OCI-LY1 (cell line): ENCODE results near the gene INSRR.

Experiments
- H2AFZ ChIP-seq: fragments of 200-600 bp; sonication (generic), shearing (Covaris generic); 2 replicates; pipeline ENCODE4 v1.6.0; 2014; ENCODE audit warnings: antibody characterized with exemption, mild to moderate bottlenecking, low read length
- H3F3A ChIP-seq: fragments of 200-600 bp; sonication (generic), shearing (Covaris generic); 2 replicates; pipeline ENCODE4 v1.6.0; 2014; ENCODE audit warnings: mild to moderate bottlenecking, antibody characterized with exemption, low read length, moderate library complexity; ENCODE audit not compliant: insufficient read depth
- H3K27ac ChIP-seq: fragments of 200-600 bp; sonication (generic); 2 replicates; pipeline ENCODE4 v1.5.1; 2014; ENCODE audit warnings: low read length, mixed run types, mild to moderate bottlenecking, low read depth; ENCODE audit not compliant: poor library complexity, severe bottlenecking
- H3K27me3 ChIP-seq: fragments of 200-600 bp; sonication (generic); 2 replicates; pipeline ENCODE4 v1.6.0; 2014; ENCODE audit warnings: antibody characterized with exemption, mild to moderate bottlenecking, low read length, moderate library complexity; ENCODE audit not compliant: insufficient read depth
- H3K36me3 ChIP-seq: fragments of 200-600 bp; sonication (generic); 2 replicates; pipeline ENCODE4 v1.6.1; 2014; ENCODE audit warnings: mild to moderate bottlenecking, antibody characterized with exemption, low read length, moderate library complexity, mixed read lengths; ENCODE audit not compliant: insufficient read depth
- H3K4me1 ChIP-seq: fragments of 200-600 bp; sonication (generic); 2 replicates; pipeline ENCODE4 v1.5.1; 2014; ENCODE audit warnings: mild to moderate bottlenecking, low read length, moderate library complexity; ENCODE audit not compliant: insufficient read depth, severe bottlenecking
- H3K4me2 ChIP-seq: fragments of 200-600 bp; sonication (generic), shearing (Covaris generic); 2 replicates; pipeline ENCODE4 v1.6.1; 2014; ENCODE audit warnings: low read length
- H3K4me3 ChIP-seq: fragments of 200-600 bp; sonication (generic); 2 replicates; pipeline ENCODE4 v1.5.1; 2014; ENCODE audit warnings: low read length, low read depth, mild to moderate bottlenecking, mixed read lengths; ENCODE audit not compliant: poor library complexity, severe bottlenecking
- H3K79me2 ChIP-seq: fragments of 200-600 bp; shearing (Covaris generic); 2 replicates; pipeline ENCODE4 v1.6.1; 2016; ENCODE audit warnings: mixed run types, low read length, mixed read lengths; ENCODE audit not compliant: insufficient read depth
- H3K9ac ChIP-seq: fragments of 200-600 bp; sonication (generic), shearing (Covaris generic); 2 replicates; pipeline ENCODE4 v1.6.1; 2014; ENCODE audit warnings: mild to moderate bottlenecking, low read length, mixed read lengths
- H3K9me2 ChIP-seq: fragments of 200-600 bp; sonication (generic), shearing (Covaris generic); 2 replicates; pipeline ENCODE4 v1.6.1; 2014; ENCODE audit warnings: low read depth, mild to moderate bottlenecking, low read length, mixed read lengths
- H3K9me3 ChIP-seq: fragments of 200-600 bp; shearing (Covaris generic); 2 replicates; pipeline ENCODE4 v1.6.1; 2014; ENCODE audit warnings: low read length, mixed read lengths
- H4K20me1 ChIP-seq: fragments of 200-600 bp; sonication (generic), shearing (Covaris generic); 2 replicates; pipeline ENCODE4 v1.6.0; 2016; ENCODE audit warnings: mild to moderate bottlenecking, low read length; ENCODE audit not compliant: insufficient read depth
- EZH2 ChIP-seq: fragments of 200-600 bp; sonication (generic), shearing (Covaris generic); IDR thresholded peaks from 2 replicates; pipeline ENCODE4 v1.8.0; 2017; ENCODE audit warnings: borderline replicate concordance, mixed run types, mild to moderate bottlenecking, antibody characterized with exemption, low read length, moderate library complexity, mixed read lengths
- TF ChIP-seq, protein P1 (sequence below): fragments of 200-600 bp; sonication (generic), shearing (Covaris generic); IDR thresholded peaks from 2 replicates; pipeline ENCODE4 v1.5.1; 2017; ENCODE audit warnings: mild to moderate bottlenecking, antibody characterized with exemption, low read length, moderate library complexity, mixed read lengths

The INSRR gene

DNA sequence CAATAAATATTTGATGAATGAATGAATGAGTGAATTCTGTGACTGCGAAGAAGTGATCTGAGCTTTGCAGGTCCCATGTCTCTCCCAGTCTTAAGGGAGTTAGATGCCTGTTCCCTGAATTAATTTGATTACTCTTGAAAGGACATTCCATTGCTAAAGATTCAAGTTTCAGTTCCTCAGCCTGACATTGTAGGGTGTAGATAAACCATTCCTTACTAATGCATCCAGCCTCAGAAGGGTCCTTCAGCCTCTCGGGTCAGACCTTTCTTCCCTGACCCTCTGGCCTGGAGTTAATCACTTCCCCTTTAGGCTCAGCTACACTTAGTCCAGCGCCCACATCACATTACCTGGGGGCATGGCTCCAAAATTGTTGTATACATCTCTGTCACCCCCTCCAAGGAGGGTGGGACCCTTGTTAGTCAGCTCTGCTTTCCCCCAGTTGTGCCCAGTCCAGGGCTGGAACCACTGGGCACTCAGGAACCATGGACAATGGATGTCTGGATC is 2.6 kb downstream of the INSRR start:
- Histone ChIP-seq H3K36me3 (no peaks in the 10 kb centered on the region), H3K4me2 (no peak overlapping the region), H3K79me2 (no peaks in the 10 kb centered on the region), H3K4me3 (no peak overlapping the region), H3K9me2 (no peaks in the 10 kb centered on the region), H3F3A (no peaks in the 10 kb centered on the region), H3K27me3 (peaks cover 5% of the 10 kb centered on the region; the same call in 1 of the 2 replicates), H2AFZ (no peak overlapping the region), H3K9ac (no peak overlapping the region), H3K27ac (no peak overlapping the region), H3K4me1 (peaks cover 5% of the 10 kb centered on the region), H4K20me1 (no peaks in the 10 kb centered on the region), H3K9me3 (no peaks in the 10 kb centered on the region)
- TF ChIP-seq EZH2: no peak
- TF ChIP-seq, protein P1, sequence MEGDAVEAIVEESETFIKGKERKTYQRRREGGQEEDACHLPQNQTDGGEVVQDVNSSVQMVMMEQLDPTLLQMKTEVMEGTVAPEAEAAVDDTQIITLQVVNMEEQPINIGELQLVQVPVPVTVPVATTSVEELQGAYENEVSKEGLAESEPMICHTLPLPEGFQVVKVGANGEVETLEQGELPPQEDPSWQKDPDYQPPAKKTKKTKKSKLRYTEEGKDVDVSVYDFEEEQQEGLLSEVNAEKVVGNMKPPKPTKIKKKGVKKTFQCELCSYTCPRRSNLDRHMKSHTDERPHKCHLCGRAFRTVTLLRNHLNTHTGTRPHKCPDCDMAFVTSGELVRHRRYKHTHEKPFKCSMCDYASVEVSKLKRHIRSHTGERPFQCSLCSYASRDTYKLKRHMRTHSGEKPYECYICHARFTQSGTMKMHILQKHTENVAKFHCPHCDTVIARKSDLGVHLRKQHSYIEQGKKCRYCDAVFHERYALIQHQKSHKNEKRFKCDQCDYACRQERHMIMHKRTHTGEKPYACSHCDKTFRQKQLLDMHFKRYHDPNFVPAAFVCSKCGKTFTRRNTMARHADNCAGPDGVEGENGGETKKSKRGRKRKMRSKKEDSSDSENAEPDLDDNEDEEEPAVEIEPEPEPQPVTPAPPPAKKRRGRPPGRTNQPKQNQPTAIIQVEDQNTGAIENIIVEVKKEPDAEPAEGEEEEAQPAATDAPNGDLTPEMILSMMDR: no peak

DNA sequence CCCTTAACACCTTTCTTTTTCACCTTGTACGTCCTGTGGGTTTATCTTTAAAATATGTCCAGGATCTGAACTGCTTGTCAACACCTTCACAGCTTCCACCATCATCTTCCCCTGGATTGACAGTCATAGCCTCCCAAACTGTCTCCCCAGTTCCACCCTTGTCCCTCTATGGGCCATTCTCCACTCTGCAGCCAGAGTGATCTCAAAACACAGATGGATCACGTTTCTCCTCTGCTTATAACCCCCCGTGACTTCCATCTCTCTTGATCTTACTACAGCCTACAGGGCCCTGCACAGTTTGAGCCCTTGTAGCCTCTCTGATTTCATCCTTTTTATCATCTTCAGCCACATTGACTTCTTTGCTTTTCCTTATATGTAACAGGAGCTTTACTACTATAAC is 4.3 kb downstream of the INSRR start:
- no peaks in the 10 kb centered on the region for H3K9me3 ChIP-seq
- no peak overlapping the region for H3K4me3 ChIP-seq
- TF ChIP-seq EZH2: no peak
- TF ChIP-seq, protein P1: no peak
- no peaks in the 10 kb centered on the region for H4K20me1 ChIP-seq
- no peaks in the 10 kb centered on the region for H3K36me3 ChIP-seq
- peaks cover 9% of the 10 kb centered on the region; the same call in 1 of the 2 replicates for H3K27me3 ChIP-seq
- no peak overlapping the region for H3K27ac ChIP-seq
- no peaks in the 10 kb centered on the region for H3F3A ChIP-seq
- H3K9ac ChIP-seq: no peak overlapping the region
- no peaks in the 10 kb centered on the region for H3K4me1 ChIP-seq
- no peaks in the 10 kb centered on the region for H3K79me2 ChIP-seq
- no peak overlapping the region for H3K4me2 ChIP-seq
- no peak overlapping the region for H2AFZ ChIP-seq
- H3K9me2 ChIP-seq: no peaks in the 10 kb centered on the region

DNA sequence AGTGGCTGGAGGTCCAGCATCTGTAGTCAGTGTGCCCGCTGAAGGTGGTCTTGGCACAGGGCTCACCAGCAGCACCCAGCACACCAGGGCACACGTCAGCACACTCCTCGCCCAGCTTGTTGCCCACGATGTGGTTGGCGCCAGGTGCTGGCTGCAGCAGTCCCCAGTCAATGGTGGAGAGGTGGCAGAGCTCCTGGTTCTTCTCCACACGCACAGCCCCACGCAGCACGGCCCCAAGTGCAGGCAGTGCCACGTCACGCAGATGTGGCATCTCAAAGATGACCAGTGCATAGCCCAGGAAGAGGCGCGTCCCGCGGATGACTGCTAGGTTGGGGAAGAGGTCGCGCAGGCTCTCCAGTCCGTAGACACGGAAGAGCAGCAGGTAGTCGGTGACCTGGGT is 5.2 kb downstream of the INSRR start:
- H3K4me1 ChIP-seq: no peaks in the 10 kb centered on the region
- peaks cover 9% of the 10 kb centered on the region; the same call in 1 of the 2 replicates for H3K27me3 ChIP-seq
- no peaks in the 10 kb centered on the region for H3F3A ChIP-seq
- no peak for TF ChIP-seq EZH2
- TF ChIP-seq, protein P1: no peak
- H3K9me2 ChIP-seq: no peaks in the 10 kb centered on the region
- H3K79me2 ChIP-seq: no peaks in the 10 kb centered on the region
- no peaks in the 10 kb centered on the region for H3K36me3 ChIP-seq
- no peak overlapping the region for H2AFZ ChIP-seq
- H3K9ac ChIP-seq: no peak overlapping the region
- H3K4me3 ChIP-seq: no peak overlapping the region
- H4K20me1 ChIP-seq: no peaks in the 10 kb centered on the region
- H3K27ac ChIP-seq: no peak overlapping the region
- no peaks in the 10 kb centered on the region for H3K9me3 ChIP-seq
- no peak overlapping the region for H3K4me2 ChIP-seq
